Endodermal cell (in vitro differentiated cells): ENCODE results near the gene AACS. TPM values are rescaled to one million over a fixed set of nuclear protein-coding genes. Genes with fewer than 3 reads are reported as not detected.

Experiments used
- DNase-seq: peaks from one replicate; pipeline ENCODE4 v3.0.0-alpha.2; 2017
- H3K27ac ChIP-seq: 2 replicates; pipeline ENCODE4 v1.5.1; 2013; ENCODE audit warnings: mild to moderate bottlenecking, low read depth, low read length, moderate library complexity
- H3K27me3 ChIP-seq: 2 replicates; pipeline ENCODE4 v1.6.1; 2013; ENCODE audit warnings: mild to moderate bottlenecking, low read length, moderate library complexity; ENCODE audit not compliant: insufficient read depth, control insufficient read depth, poor library complexity, severe bottlenecking
- H3K36me3 ChIP-seq: 2 replicates; pipeline ENCODE4 v1.7.0; 2013; ENCODE audit warnings: mild to moderate bottlenecking, low read length, moderate library complexity; ENCODE audit not compliant: control insufficient read depth, insufficient read depth
- H3K4me1 ChIP-seq: one replicate; pipeline ENCODE4 v1.7.0; 2013; ENCODE audit warnings: low read length; ENCODE audit not compliant: control insufficient read depth, insufficient read depth
- H3K4me3 ChIP-seq: 2 replicates; pipeline ENCODE4 v1.5.1; 2013; ENCODE audit warnings: mild to moderate bottlenecking, low read length, moderate library complexity
- H3K9ac ChIP-seq: 2 replicates; pipeline ENCODE4 v1.6.1; 2013; ENCODE audit warnings: mild to moderate bottlenecking, low read length, moderate library complexity; ENCODE audit not compliant: poor library complexity, severe bottlenecking; ENCODE audit errors: extremely low read depth
- H3K9me3 ChIP-seq: 2 replicates; pipeline ENCODE4 v1.6.1; 2013; ENCODE audit warnings: mild to moderate bottlenecking, low read length, moderate library complexity; ENCODE audit not compliant: control insufficient read depth
- H3K27ac Mint-ChIP-seq: 2 replicates; pipeline ENCODE4 v1.8.0; 2020; ENCODE audit warnings: mixed read lengths
- H3K27me3 Mint-ChIP-seq: 2 replicates; pipeline ENCODE4 v1.8.0; 2021; ENCODE audit warnings: mild to moderate bottlenecking, mixed read lengths; ENCODE audit not compliant: insufficient read depth
- H3K36me3 Mint-ChIP-seq: 2 replicates; pipeline ENCODE4 v1.8.0; 2020; ENCODE audit warnings: low read depth, mixed read lengths
- H3K4me1 Mint-ChIP-seq: 2 replicates; pipeline ENCODE4 v1.8.0; 2020; ENCODE audit warnings: mixed read lengths
- H3K4me3 Mint-ChIP-seq: 2 replicates; pipeline ENCODE4 v1.8.0; 2020; ENCODE audit warnings: mild to moderate bottlenecking, moderate library complexity, mixed read lengths
- H3K9me3 Mint-ChIP-seq: 2 replicates; pipeline ENCODE4 v1.8.0; 2020; ENCODE audit warnings: mild to moderate bottlenecking, mixed read lengths
- WGBS, 2 experiments: methylation state at CpG; one replicate each; pipeline versions ENCODE4 v1.1.5 to v1.1.7; 2013; ENCODE audit warnings: missing lambda C conversion rate in 2 of 2, mixed read lengths in 1 of 2; ENCODE audit not compliant: insufficient coverage in 1 of 2, insufficient read length in 1 of 2; 5-methylcytosine and 5-hydroxymethylcytosine counted together
- total RNA-seq, 2 donors: library from RNA; stranded (reverse); fragmentation: NEBNext Ultra II Directional in 1 of 2; extraction: Animal tissue kit (Norgen Biotek cat#: 25700) in 1 of 2; gene quantifications; 2 replicates in 1 of 2; 3 replicates in 1 of 2; pipeline ENCODE4 v1.2.1, GENCODE V29; 2021
- TF ChIP-seq, protein P1 (sequence below): fragments of 200-600 bp; sonication (generic); conservative IDR thresholded peaks from 2 replicates; pipeline ENCODE4 v1.5.0; 2021; ENCODE audit warnings: antibody characterized with exemption, mild to moderate bottlenecking

AACS gene
- total RNA-seq, 2 donors from 2014 or later = 55.4 to 71.9 TPM

- no peak overlapping the region for H3K4me3 Mint-ChIP-seq
- TF ChIP-seq, protein P1, sequence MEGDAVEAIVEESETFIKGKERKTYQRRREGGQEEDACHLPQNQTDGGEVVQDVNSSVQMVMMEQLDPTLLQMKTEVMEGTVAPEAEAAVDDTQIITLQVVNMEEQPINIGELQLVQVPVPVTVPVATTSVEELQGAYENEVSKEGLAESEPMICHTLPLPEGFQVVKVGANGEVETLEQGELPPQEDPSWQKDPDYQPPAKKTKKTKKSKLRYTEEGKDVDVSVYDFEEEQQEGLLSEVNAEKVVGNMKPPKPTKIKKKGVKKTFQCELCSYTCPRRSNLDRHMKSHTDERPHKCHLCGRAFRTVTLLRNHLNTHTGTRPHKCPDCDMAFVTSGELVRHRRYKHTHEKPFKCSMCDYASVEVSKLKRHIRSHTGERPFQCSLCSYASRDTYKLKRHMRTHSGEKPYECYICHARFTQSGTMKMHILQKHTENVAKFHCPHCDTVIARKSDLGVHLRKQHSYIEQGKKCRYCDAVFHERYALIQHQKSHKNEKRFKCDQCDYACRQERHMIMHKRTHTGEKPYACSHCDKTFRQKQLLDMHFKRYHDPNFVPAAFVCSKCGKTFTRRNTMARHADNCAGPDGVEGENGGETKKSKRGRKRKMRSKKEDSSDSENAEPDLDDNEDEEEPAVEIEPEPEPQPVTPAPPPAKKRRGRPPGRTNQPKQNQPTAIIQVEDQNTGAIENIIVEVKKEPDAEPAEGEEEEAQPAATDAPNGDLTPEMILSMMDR = no peak
Observed at GRCh38 chr12:125162489-125163028, 97.3 kb downstream of the AACS start.

GRCh38 chr12:125163148-125163547 lies 97.9 kb downstream of the AACS start:
- H3K9ac ChIP-seq = no peak overlapping the region
- peaks cover 8% of the 10 kb centered on the region for H3K4me1 Mint-ChIP-seq
- 97 to 100% methylated on average over 3 to 12 of the region's 12 CpGs for WGBS, 2 experiments
- H3K9me3 ChIP-seq = peaks cover 6% of the 10 kb centered on the region
- no peaks in the 10 kb centered on the region for H3K36me3 Mint-ChIP-seq
- no peak for DNase-seq
- H3K9me3 Mint-ChIP-seq = peaks cover 7% of the 10 kb centered on the region
- no peak overlapping the region for H3K4me3 ChIP-seq
- H3K4me1 ChIP-seq = no peaks in the 10 kb centered on the region
- no peak overlapping the region for H3K27ac ChIP-seq
- H3K27me3 Mint-ChIP-seq = peaks cover 2% of the 10 kb centered on the region
- H3K4me3 Mint-ChIP-seq = no peak overlapping the region
- H3K27me3 ChIP-seq = no peaks in the 10 kb centered on the region
- TF ChIP-seq, protein P1 = no peak
- H3K36me3 ChIP-seq = no peaks in the 10 kb centered on the region
- H3K27ac Mint-ChIP-seq = no peak overlapping the region

More at GRCh38 chr12:125162489-125163028, 97.3 kb downstream of the AACS start:
- Mint-ChIP-seq H3K27me3 (no peaks in the 10 kb centered on the region), H3K36me3 (no peaks in the 10 kb centered on the region), H3K9me3 (peaks cover 5% of the 10 kb centered on the region), H3K27ac (no peak overlapping the region), H3K4me1 (peaks cover 8% of the 10 kb centered on the region)
- WGBS, 2 experiments = 91 to 95% methylated on average over 7 to 14 of the region's 15 CpGs
- Histone ChIP-seq H3K4me3 (no peak overlapping the region), H3K27me3 (no peaks in the 10 kb centered on the region), H3K9me3 (peaks cover 6% of the 10 kb centered on the region), H3K27ac (no peak overlapping the region), H3K9ac (no peak overlapping the region), H3K36me3 (no peaks in the 10 kb centered on the region), H3K4me1 (no peaks in the 10 kb centered on the region)
- DNase-seq = no peak

GRCh38 chr12:125164541-125164940 lies 99.3 kb downstream of the AACS start:
- no peaks in the 10 kb centered on the region for H3K27me3 ChIP-seq
- no peak overlapping the region for H3K27ac Mint-ChIP-seq
- H3K27ac ChIP-seq = no peak overlapping the region
- no peaks in the 10 kb centered on the region for H3K4me1 ChIP-seq
- no peaks in the 10 kb centered on the region for H3K36me3 Mint-ChIP-seq
- peaks cover 2% of the 10 kb centered on the region for H3K27me3 Mint-ChIP-seq
- TF ChIP-seq, protein P1 = no peak
- peaks cover 6% of the 10 kb centered on the region for H3K9me3 ChIP-seq
- peaks cover 8% of the 10 kb centered on the region for H3K4me1 Mint-ChIP-seq
- WGBS, 2 experiments = 95 to 97% methylated on average over 8 of the region's 8 CpGs
- H3K9me3 Mint-ChIP-seq = peaks cover 7% of the 10 kb centered on the region
- H3K9ac ChIP-seq = no peak overlapping the region
- no peak overlapping the region for H3K4me3 Mint-ChIP-seq
- no peak for DNase-seq
- no peak overlapping the region for H3K4me3 ChIP-seq
- H3K36me3 ChIP-seq = no peaks in the 10 kb centered on the region
